HepG2 (cell line): ENCODE measurements around the gene AHRR. TPM values are rescaled to one million over a fixed set of nuclear protein-coding genes. Genes with fewer than 3 reads are reported as not detected.

Source experiments
- AHR ChIP-seq: IDR thresholded peaks from 2 replicates; pipeline ENCODE4 v1.6.1; 2018; ENCODE audit warnings: missing genetic modification reagents, missing compliant biosample characterization
- CBFB ChIP-seq: sonication (generic); formaldehyde crosslinking; IDR thresholded peaks from 2 replicates; pipeline ENCODE4 v1.4.0; 2020; ENCODE audit warnings: missing genetic modification reagents
- GABPA ChIP-seq, 2 experiments: IDR thresholded peaks; 2 replicates each; pipeline ENCODE4 v1.6.1; 2011 to 2016; ENCODE audit warnings: low read depth in 2 of 2, low read length in 1 of 2, missing biosample characterization in 1 of 2, missing genetic modification characterization in 1 of 2
- GPBP1L1 ChIP-seq: sonication (generic); formaldehyde crosslinking; IDR thresholded peaks from 2 replicates; pipeline ENCODE4 v1.5.0; 2020; ENCODE audit warnings: mild to moderate bottlenecking, missing genetic modification reagents
- RNF2 ChIP-seq: fragments of 450-650 bp; conservative IDR thresholded peaks from 2 replicates; pipeline ENCODE4 v1.6.1; 2016; ENCODE audit warnings: low read depth
- ZNF292 ChIP-seq: sonication (generic); formaldehyde crosslinking; IDR thresholded peaks from 2 replicates; pipeline ENCODE4 v1.8.1; 2022; ENCODE audit warnings: mild to moderate bottlenecking, low read depth, missing genetic modification reagents, borderline replicate concordance
- ZNF513 ChIP-seq: sonication (generic); formaldehyde crosslinking; conservative IDR thresholded peaks from 2 replicates; pipeline ENCODE4 v1.5.0; 2020; ENCODE audit warnings: missing genetic modification reagents
- ZNF556 ChIP-seq: sonication (generic); formaldehyde crosslinking; IDR thresholded peaks from 2 replicates; pipeline ENCODE4 v1.4.0; 2020; ENCODE audit warnings: mild to moderate bottlenecking, missing genetic modification reagents, borderline replicate concordance
- ZSCAN5A ChIP-seq: sonication (generic); formaldehyde crosslinking; IDR thresholded peaks from 2 replicates; pipeline ENCODE4 v1.8.0; 2022; ENCODE audit warnings: mild to moderate bottlenecking, missing genetic modification reagents, borderline replicate concordance
- polyA plus RNA-seq, 8 experiments: library from polyadenylated mRNA; depleted of rRNA in 3 of 8; stranded (reverse) in 7 of 8; unstranded in 1 of 8; fragments of >200 nt; fragmentation: Illumina TruSeq in 4 of 8; extraction: Trizol in 4 of 8; gene quantifications; 2 replicates each; pipeline versions ENCODE4 v1.2.1 to v1.2.3, GENCODE V29; 2011 to 2016; ENCODE audit warnings: low read depth in 4 of 8, missing spikeins in 1 of 8, mixed read lengths in 1 of 8; ENCODE audit not compliant: insufficient read depth in 1 of 8
- total RNA-seq, 5 experiments: library from RNA; depleted of rRNA; stranded (reverse); fragments of >200 nt; fragmentation: Illumina TruSeq; extraction: Trizol; gene quantifications; 2 replicates each; pipeline ENCODE4 v1.2.3, GENCODE V29; 2016; ENCODE audit warnings: low read depth in 1 of 5

AHRR gene
- total and polyA plus RNA-seq, 2 of the 13 experiments (the other 11 are each of a cell fraction or from before 2014, with no cell fraction given), result 0.28 to 0.35 TPM

DNA sequence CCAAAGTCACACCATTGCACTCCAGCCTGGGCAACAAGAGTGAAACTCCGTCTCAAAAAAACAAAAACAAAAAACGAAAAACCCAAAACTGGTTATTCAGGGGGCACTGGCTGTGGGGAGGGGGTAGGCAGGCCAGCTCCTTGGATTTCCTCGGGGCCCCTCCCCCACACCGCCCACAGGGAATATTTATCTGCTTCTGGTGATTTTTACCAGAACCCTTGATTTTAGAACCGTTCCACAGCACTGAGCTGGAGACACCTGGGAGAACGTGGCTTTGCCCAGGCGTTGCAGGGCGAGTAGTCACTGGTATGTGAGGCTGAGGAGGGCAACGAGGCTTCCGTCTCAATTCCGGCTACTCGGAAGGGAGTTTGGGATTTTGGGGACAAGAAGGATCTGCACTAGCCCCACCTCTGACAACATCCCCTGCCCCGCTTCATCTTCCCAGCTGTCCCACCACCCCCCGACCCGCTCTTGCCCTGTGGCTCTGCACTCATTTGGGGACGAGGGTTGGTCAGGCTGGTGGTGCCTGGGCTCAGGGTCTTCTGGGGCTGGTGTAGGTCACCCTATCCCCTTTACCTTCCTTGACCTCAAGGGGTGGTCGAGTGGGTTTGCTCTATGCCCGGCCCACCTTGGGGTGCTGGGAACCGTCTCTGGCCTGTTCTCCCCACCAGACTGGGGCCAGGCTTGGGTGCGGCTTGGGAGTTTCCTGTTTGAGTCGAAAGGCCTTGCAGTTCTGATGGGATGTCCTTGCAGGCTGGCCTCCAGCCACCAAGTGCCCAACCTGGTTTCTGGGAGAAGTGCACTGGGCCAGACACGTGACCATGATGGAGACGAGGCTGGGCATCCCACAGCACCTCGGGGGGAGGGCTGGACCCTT lies 3.5 kb downstream of the AHRR start (continued):
- TF ChIP-seq ZSCAN5A, result no peak
- no peak for TF ChIP-seq GABPA (IDR thresholded peaks at IDR 0.05; ENCODE audit: low read depth, low read length)
- no peak for TF ChIP-seq GABPA (CRISPR knock-in tag; IDR thresholded peaks at IDR 0.05; ENCODE audit: low read depth)
- no peak for TF ChIP-seq RNF2
- no peak for TF ChIP-seq CBFB (CRISPR knock-in tag)
- no peak for TF ChIP-seq ZNF513 (CRISPR knock-in tag)
- TF ChIP-seq ZNF556 (CRISPR knock-in tag), result no peak
- no peak for TF ChIP-seq AHR
- TF ChIP-seq GPBP1L1 (CRISPR knock-in tag), result no peak
- no peak for TF ChIP-seq ZNF292 (CRISPR knock-in tag)
